Keratinocyte (primary cell): ENCODE data around the gene SSH2. TPM values are rescaled to one million over a fixed set of nuclear protein-coding genes. Genes with fewer than 3 reads are reported as not detected.

Experiments used
- DNase-seq: peaks from one replicate; pipeline ENCODE4 v3.0.0-alpha.2; 2011; ENCODE audit warnings: low read depth, missing footprints, low spot score
- FAIRE-seq: peaks from 2 replicates; lab custom pipeline; 2011; peaks lifted over from hg19 to GRCh38; lab: Jason Lieb, UNC
- H2AFZ ChIP-seq: 2 replicates; pipeline ENCODE4 v1.6.0; 2012; ENCODE audit warnings: low read length, control low read depth, inconsistent platforms; ENCODE audit not compliant: control insufficient read depth
- H3K27ac ChIP-seq: 2 replicates; pipeline ENCODE4 v1.5.1; 2011; ENCODE audit warnings: low read length; ENCODE audit not compliant: control insufficient read depth, insufficient read depth
- H3K27me3 ChIP-seq: 3 replicates; pipeline ENCODE4 v1.6.0; 2011; ENCODE audit warnings: low read length; ENCODE audit not compliant: control insufficient read depth, insufficient read depth; ENCODE audit errors: extremely low read depth
- H3K36me3 ChIP-seq, 2 experiments: 2 replicates in 1 of 2; 3 replicates in 1 of 2; pipeline ENCODE4 v1.5.1; 2011; ENCODE audit warnings: low read length in 2 of 2, mild to moderate bottlenecking in 1 of 2; ENCODE audit not compliant: control insufficient read depth in 2 of 2, insufficient read depth in 2 of 2; ENCODE audit errors: extremely low read depth in 1 of 2
- H3K4me1 ChIP-seq: 3 replicates; pipeline ENCODE4 v1.5.1; 2011; ENCODE audit warnings: low read length; ENCODE audit not compliant: control insufficient read depth, insufficient read depth; ENCODE audit errors: extremely low read depth
- H3K4me2 ChIP-seq: 3 replicates; pipeline ENCODE4 v1.6.0; 2011; ENCODE audit warnings: low read depth, low read length; ENCODE audit not compliant: control insufficient read depth, insufficient read depth; ENCODE audit errors: extremely low read depth
- H3K4me3 ChIP-seq, 3 experiments: fragments of 200-600 bp in 1 of 3; sonication (generic) in 1 of 3; 2 replicates in 2 of 3; 3 replicates in 1 of 3; pipeline ENCODE4 v1.5.1; 2011 to 2016; ENCODE audit warnings: low read length in 3 of 3, mild to moderate bottlenecking in 3 of 3, control low read depth in 2 of 3, inconsistent platforms in 1 of 3, low read depth in 1 of 3, mixed read lengths in 1 of 3, mixed run types in 1 of 3, moderate library complexity in 1 of 3; ENCODE audit not compliant: control insufficient read depth in 2 of 3, insufficient read depth in 2 of 3; ENCODE audit errors: extremely low read depth in 1 of 3
- H3K79me2 ChIP-seq: 2 replicates; pipeline ENCODE4 v1.6.0; 2012; ENCODE audit warnings: low read length; ENCODE audit not compliant: control insufficient read depth, insufficient read depth
- H3K9ac ChIP-seq: 3 replicates; pipeline ENCODE4 v1.6.0; 2011; ENCODE audit warnings: low read length; ENCODE audit not compliant: control insufficient read depth, insufficient read depth; ENCODE audit errors: extremely low read depth
- H3K9me1 ChIP-seq: 3 replicates; pipeline ENCODE4 v1.6.0; 2011; ENCODE audit warnings: low read length; ENCODE audit not compliant: control insufficient read depth, insufficient read depth; ENCODE audit errors: extremely low read depth
- H3K9me3 ChIP-seq: 2 replicates; pipeline ENCODE4 v1.5.1; 2012; ENCODE audit warnings: low read depth, low read length; ENCODE audit not compliant: control insufficient read depth
- H4K20me1 ChIP-seq: 3 replicates; pipeline ENCODE4 v1.6.0; 2011; ENCODE audit warnings: low read length; ENCODE audit not compliant: control insufficient read depth, insufficient read depth; ENCODE audit errors: extremely low read depth
- EZH2 ChIP-seq: IDR thresholded peaks from one replicate; pipeline ENCODE4 v1.6.1; 2012; ENCODE audit warnings: inconsistent platforms, mild to moderate bottlenecking, low read length, moderate library complexity
- dilution Hi-C: fragments of 300-500 bp; cut with MboI; formaldehyde crosslinking; loops from one replicate; pipeline ENCODE4 v1.7.0; 2020; ENCODE audit warnings: low sequenced_read_pairs; ENCODE audit not compliant: extremely low pct_ligation_motif_present
- polyA plus RNA-seq, 5 experiments: library from polyadenylated mRNA; depleted of rRNA in 3 of 5; stranded (reverse) in 3 of 5; stranded (forward) in 1 of 5; unstranded in 1 of 5; fragments of >200 nt; gene quantifications; 1 replicate in 1 of 5; 2 replicates in 3 of 5; 3 replicates in 1 of 5; pipeline versions ENCODE4 v1.2.1 to v1.2.3, GENCODE V29; 2011 to 2012; ENCODE audit warnings: missing spikeins in 2 of 5, low read depth in 1 of 5, low replicate concordance in 1 of 5
- TF ChIP-seq, protein P1 (sequence below), 3 experiments: IDR thresholded peaks in 1 of 3; conservative IDR thresholded peaks in 1 of 3; optimal IDR thresholded peaks in 1 of 3; 2 replicates in 2 of 3; 3 replicates in 1 of 3; pipeline versions ENCODE3 to v1.5.1; 2011; ENCODE audit warnings: low read length in 3 of 3, mild to moderate bottlenecking in 3 of 3, moderate library complexity in 2 of 3, control low read depth in 1 of 3, inconsistent platforms in 1 of 3; ENCODE audit not compliant: insufficient read depth in 2 of 3; ENCODE audit errors: extremely low read depth in 1 of 3

Gene SSH2
- polyA plus RNA-seq, 1 donor (not counting 4 experiments of a cell fraction or from before 2014, with no cell fraction given): 13.9 TPM

DNA sequence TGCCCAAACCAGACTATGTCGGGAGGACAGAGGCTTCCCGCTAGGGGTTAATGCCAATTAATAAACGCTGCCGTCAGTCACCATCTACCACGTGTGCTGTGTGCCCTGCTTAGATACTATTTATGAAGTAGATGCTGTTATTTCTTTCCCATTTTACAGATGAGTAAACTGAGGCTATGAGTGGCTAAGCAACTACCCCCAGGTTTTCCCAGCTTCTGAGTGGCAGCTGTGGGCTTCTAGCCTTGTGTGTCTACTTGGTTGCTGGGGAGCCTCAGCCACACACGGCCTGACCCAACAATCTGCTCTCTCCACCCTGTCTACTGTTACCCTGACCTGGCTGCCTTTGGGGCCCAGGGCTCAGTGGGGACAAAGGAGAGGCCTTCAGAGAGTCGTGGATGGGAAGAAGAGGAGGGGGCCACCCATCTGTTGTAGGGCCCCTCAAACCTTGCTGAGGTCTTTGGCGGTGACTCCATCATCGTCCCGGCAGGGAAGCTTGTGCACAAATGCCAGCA lies 347.7 kb downstream of the SSH2 start:
- Histone ChIP-seq H3K9ac (no peak overlapping the region), H3K9me1 (peaks cover 22% of the 10 kb centered on the region), H3K9me3 (no peaks in the 10 kb centered on the region), H3K36me3 (peaks cover 33 to 44% of the 10 kb centered on the region in 2 experiments), H3K79me2 (peaks cover 52% of the 10 kb centered on the region), H4K20me1 (peaks cover 25% of the 10 kb centered on the region), H3K4me1 (peaks cover 64% of the 10 kb centered on the region), H2AFZ (no peak overlapping the region), H3K27me3 (no peaks in the 10 kb centered on the region), H3K27ac (peak overlapping the region; percentile 71), H3K4me2 (peak overlapping the region; percentile 55), H3K4me3 (peak overlapping the region in 1 of 3 experiments; percentile 25)
- dilution Hi-C loops: no loop called here
- no peak for DNase-seq
- no peak for TF ChIP-seq EZH2
- TF ChIP-seq, protein P1, sequence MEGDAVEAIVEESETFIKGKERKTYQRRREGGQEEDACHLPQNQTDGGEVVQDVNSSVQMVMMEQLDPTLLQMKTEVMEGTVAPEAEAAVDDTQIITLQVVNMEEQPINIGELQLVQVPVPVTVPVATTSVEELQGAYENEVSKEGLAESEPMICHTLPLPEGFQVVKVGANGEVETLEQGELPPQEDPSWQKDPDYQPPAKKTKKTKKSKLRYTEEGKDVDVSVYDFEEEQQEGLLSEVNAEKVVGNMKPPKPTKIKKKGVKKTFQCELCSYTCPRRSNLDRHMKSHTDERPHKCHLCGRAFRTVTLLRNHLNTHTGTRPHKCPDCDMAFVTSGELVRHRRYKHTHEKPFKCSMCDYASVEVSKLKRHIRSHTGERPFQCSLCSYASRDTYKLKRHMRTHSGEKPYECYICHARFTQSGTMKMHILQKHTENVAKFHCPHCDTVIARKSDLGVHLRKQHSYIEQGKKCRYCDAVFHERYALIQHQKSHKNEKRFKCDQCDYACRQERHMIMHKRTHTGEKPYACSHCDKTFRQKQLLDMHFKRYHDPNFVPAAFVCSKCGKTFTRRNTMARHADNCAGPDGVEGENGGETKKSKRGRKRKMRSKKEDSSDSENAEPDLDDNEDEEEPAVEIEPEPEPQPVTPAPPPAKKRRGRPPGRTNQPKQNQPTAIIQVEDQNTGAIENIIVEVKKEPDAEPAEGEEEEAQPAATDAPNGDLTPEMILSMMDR (optimal IDR thresholded peaks at IDR 0.05 in 1 of 3, IDR thresholded peaks at IDR 0.05 in 1 of 3, conservative IDR thresholded peaks at IDR 0.05 in 1 of 3; ENCODE audit: extremely low read depth in 1 of 3, insufficient read depth in 2 of 3, low read length in 3 of 3): no peak
- FAIRE-seq: no peak

- peaks cover 46% of the 10 kb centered on the region for H3K79me2 ChIP-seq
- no peak overlapping the region for H2AFZ ChIP-seq
- no peaks in the 10 kb centered on the region for H3K9me3 ChIP-seq
- H3K36me3 ChIP-seq: peaks cover 36 to 48% of the 10 kb centered on the region in 2 experiments
- DNase-seq: no peak
- H3K4me2 ChIP-seq: peak overlapping the region; percentile 55
- H3K9ac ChIP-seq: peak overlapping the region; percentile 4
- TF ChIP-seq, protein P1 (optimal IDR thresholded peaks at IDR 0.05 in 1 of 3, IDR thresholded peaks at IDR 0.05 in 1 of 3, conservative IDR thresholded peaks at IDR 0.05 in 1 of 3; ENCODE audit: extremely low read depth in 1 of 3, insufficient read depth in 2 of 3, low read length in 3 of 3): no peak
- no peak for TF ChIP-seq EZH2
- no peaks in the 10 kb centered on the region for H3K27me3 ChIP-seq
- H4K20me1 ChIP-seq: peaks cover 25% of the 10 kb centered on the region
- H3K9me1 ChIP-seq: peaks cover 22% of the 10 kb centered on the region
- peak; percentile 97 for FAIRE-seq
- peak overlapping the region in 1 of 3 experiments; percentile 25 for H3K4me3 ChIP-seq
- H3K27ac ChIP-seq: peak overlapping the region; percentile 71
- H3K4me1 ChIP-seq: peaks cover 58% of the 10 kb centered on the region
- dilution Hi-C loops: no loop called here
Measured at GRCh38 chr17:29581583-29582253, 348.3 kb downstream of the SSH2 start.
